NAMALWA (cell line): ENCODE data around the gene FOXA1.

Experiments used
- DNase-seq: peaks from one replicate; pipeline ENCODE4 v3.0.0-alpha.2; 2015; ENCODE audit warnings: low spot score

The FOXA1 gene

DNA sequence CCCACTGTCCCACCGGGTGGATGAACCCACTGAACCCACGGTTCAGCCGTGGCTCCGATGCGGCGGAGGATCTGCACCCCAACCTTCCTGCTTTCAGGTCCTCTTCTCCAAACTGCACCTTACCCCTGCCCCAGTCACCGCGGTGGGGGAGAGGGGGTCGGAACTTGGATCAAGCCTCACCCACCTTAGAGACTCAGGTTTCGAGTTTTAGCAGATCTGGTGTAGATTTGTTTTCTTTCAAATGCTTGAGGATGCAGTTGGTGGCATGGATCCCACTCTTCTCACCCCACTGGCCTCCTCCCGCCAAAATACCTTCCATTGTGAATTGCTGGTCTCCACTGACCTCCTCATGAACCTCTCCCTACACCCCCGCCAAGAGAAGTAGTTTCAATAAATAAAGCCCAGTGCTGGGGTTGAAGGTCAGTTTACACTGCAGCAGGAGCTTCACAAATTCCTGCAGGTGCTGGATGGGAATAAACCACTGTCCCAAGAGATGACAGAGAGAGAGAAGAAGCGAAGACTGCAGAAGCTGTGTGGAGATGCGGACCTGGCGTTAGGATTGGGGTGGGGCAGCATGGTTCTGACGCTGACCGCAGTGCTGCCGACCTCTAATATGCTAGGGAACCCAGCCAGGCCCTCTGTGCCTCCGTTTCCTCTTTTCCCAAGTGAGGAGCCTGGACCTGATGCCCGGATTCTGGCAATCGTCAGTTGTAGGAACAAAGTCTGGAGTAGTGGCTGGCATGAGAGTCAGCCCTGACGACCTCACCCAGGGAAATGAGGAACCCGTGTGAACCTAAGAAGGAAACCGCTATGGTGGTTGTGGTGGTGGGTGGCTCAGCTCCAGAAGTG lies 7.8 kb upstream of the FOXA1 start:
- no peak for DNase-seq

DNA sequence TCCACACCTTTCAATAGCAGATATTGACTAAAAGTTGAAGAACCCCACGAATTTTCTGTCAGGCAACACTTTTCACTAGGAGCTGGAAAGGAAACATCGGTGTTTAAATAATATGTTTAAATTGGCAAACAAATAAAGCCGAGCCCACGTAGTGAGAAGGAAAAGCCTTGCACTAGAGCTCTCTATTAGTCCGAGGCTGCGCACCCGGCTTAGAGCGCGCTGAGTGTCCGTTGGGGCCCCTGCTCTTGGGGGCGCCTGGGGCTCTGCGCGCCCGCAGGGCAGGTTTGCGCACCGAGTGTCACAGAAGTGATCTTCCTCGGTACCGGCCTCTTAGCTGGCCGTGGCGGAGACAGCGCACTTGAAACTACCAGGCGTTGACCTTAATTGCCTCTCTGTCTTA lies 6.8 kb upstream of the FOXA1 start:
- DNase-seq: no peak

DNA sequence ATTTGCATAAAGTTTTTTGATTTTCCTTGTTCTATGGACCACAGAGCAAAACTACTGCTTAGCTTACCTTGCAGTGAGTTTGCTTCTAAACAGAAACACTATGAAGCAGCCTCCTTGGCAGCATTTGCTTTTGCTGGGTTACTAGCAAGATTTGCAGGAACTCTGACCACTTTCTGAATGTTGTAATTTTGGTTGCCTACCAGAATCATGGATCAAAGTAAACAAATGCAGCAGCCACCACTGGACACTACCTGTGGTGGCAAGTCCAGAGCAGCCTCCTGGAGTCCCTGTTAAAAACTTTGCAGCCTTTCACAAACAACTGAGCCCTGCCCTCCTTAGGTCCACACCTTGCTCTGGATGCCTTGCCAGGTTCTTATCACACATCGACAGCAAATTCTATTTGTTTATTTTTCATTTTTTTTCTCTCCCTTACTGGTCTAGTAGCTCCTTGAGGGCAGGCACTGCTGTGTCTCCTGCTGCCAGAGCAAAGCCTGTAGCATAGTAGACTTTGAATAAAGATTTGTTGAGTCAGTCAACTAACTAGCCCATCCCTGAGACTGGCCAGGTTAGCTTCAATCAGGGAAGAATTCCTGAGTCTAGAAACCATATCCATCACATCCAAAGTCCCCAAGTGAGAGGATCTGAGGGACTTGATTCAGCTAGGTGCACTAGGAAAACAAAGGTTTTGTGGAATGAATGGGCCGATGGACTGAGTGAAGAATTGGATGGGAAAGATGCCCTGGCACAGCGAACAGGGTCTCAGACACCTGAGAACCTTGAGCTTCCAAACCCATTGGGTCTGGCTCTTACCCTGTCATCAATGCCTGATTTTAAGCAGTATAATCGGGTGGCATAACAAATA lies 6.1 kb upstream of the FOXA1 start:
- DNase-seq: no peak

DNA sequence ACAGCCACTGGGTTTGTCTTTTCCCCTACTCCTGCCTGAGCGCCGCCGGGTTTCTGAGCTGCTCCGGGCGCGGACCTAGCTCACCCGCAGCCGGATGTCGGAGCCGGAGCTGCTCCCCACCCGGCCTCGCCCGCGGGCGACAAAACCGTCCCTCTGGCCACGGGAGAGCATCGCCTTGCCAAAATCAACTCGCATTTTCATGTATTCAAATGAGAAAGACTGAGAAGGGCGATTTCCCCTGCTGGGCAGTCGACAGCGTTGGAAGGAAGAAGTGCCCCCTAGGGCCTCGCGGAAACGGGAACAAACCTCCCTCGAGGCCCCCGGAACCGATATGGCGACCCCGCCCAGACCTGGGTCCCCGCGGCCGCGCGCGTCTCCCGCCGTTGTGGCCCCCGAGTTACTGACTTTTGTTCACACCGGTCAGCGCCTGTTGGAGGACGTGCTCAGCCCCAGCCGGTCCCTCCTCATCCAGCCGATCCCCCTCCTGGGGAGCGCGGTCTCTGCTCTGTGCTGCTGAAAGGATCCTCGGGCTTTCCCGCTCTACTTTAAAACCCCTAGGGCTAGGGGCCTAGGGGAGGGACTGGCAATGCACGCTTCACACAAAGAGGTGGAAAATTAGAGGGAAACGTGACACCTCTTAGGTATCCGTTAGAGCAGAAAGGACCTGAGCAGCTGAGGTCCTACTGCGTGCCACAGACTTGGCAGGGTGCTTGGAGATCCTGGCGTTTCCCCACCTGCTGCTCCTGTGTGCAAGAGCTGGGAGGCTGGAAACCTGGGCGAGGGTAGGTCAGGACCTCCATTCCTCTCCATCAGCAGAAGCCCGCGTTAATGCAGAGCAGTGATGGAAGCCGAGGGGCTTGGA lies 4.7 kb upstream of the FOXA1 start:
- no peak for DNase-seq

DNA sequence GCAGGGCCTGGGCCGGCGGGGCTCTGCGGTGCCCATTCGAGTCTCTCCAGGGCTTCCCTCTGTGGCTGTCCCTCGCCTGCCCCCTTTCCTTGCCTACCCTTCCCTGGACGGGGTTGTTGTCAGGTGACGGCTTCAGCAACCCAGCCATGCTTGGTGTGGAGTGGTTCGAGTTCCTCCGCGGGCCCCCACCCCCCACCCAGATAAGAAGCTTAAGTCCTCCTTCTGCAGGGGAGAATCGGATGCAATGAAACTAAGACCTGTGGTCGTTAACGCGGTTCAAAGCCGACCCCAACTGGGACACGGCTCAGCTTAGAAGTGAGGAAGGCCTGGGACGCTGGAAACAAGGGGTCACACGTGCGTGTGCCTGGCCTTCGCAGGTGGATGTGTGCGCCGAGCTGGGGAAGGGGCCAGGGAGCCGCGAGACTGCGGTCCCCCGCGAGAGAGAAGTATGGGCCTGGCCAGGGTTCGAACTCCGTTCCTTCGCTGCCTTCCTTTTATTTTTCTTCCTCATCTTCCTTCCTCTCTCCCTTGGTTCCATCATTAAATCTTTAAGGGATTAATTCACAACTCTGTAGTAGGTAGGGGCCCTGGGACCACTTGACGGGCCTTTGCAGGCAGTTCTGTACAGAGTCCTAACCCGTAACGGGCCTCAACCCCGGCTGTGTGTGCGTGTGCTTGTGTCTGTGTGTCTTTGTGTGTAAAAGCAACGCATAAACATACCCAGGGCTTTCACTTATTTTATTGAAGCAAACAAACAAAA lies 3.9 kb upstream of the FOXA1 start:
- DNase-seq: no peak

DNA sequence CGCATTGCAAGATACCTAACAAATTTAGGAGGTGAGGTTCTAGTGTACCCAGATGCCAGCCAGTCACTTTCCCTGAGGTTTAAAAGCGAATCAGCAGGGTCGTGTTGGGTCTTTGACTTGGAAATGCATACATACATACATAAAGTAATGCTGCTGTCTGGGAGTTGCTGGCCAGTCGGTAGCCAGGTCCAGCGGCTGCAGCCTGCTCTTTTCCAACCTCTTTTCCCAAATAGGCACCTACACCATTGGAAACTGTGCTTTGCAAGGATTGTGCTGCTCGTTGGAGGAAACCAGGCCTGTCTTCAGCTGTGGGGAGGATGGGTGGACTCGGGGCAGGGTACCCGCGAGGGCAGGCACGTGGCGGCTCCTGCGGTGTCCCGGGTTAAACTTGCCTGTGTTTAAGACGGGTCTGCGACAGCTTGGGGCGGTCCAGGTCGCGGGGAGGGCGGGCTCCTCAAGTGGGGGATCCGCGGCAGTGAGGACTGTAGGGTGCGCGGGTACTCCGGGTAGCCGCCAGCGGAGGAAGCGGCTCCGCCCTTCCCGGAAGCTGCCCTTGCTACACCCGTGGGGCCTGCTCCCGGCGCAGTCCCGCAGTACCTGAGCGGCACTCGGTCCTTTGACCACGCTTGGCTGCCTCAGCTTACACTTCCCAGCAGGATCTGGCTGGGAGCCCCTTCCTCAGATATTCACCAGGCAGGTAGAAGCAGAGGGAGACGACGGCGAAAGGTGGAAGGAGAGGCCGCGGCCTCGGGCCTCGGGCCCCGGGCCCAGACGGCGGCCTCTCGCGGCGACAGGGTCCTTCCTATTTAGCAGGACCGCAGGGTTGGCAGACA lies 3.1 kb upstream of the FOXA1 start:
- DNase-seq: no peak

DNA sequence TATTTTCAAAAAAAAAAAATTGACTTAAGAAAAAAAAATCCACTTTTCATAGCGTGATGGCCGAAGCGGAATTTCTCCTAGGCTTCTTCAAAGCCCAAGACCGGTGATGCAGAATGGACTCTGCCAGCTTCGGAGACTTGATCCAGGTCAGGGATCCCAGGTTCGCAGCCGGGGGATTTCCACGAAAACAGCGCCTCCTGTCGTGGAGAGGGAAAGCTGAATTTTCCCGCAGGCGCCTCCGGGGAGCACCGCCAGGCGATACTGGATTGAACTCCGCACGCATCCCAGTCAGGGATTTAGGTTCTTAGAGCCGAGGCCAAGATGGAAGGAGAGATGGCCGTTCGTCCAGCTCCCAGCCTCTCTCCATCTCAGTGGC lies 2.5 kb upstream of the FOXA1 start:
- no peak for DNase-seq

DNA sequence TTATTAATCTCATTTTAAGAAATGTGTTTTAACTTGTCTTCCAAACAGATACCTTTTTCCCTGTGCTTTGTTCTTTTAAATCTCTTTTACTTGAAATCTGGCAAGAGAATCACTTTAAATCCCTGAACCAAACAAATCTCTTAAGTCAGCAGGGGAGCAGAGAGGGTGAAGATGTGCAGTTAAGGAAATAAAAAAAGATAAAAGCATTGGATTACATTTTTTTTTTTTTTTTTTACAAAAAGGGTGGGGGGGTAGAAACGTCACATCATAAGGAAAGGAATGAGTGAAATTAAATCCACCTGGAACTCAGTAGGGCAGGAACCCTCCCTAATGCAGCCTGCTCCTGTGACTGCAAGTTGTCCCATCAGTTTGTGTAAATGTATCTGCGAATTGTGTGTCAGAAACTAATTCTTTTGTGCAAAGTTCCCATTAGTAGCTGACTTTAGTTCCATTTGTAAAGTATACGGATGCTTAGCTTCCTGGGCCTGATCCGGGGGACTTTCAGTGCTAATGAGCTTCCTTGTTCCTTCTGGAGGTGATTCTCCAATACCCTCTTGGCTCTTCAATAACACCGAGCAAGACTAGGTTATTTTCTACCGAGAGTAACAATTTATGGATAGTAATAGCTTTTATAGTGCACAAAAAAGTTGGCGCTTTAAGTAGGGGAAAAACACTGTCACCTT lies 1.9 kb upstream of the FOXA1 start:
- no peak for DNase-seq

DNA sequence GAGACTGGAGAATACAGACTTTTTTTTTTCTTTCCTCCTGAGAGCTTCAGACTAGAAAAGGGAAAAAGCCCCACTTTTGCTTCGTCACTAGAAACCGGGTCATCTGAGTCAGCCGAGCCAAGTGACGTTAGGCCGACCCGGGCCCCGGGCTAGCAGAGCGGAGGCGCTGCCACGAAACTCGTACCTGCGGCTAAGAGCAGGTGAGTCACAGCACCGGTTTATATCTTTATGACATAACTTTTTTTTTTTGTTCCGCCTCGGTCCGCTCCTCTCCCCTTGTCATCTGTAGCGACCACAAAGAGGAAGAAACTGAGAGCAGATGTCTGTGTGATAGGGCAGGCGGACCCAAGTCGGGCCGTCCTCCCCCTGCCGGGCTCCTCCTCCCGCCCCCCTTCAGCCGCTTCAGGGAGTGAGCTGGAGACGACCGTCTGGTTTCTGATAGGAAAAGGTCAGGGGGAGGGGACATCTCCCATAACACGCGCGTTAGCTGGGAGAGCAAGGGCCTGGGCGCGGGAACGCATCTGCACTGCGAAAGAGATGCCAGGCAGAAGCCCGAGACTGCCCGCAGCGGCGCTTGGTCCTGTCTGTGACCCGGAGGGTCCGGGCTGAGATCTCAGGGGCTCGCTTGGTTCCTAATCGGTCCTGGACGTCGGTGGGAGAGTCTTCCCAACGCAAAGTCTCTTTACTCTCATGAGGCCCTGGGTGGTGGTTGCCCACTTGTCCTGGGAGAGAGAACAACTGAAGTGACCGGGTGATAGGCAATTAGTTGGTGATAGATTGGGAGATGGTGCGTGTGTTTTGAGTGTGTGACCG lies 966 bp upstream of the FOXA1 start:
- no peak for DNase-seq

DNA sequence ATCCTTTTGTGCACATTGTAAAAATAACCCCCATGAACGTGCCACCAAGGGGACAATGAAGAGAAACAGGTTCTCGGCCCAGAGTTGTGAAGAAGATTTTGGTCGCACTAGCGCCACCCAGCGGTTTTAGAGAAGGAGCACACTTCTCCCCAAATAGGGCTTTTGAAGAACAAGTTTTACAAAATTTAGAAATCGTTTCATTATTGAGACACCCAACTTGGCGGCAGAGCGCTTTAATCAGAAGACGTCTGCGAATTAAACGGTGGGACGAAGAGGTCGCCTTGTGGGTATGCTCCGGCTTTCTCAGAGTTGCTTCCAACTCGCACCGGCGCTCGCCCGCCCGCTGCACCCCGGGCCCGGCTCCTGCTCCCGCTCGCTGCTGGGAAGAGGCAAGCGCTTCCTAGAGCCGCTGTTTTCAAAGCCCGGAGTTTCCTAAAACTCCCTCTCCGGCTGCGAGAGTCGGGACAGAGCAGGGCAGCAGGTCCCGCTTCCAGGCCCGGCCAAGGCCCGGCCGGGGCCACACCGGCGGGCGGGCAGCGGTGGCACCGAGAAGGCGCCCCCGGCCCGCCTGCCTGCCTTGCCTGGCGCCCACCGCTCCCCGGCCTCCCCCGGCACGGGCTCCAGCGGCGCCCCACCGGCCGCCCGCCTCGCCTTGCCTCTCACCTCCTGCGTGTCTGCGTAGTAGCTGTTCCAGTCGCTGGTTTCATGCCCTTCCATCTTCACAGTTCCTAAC lies 645 bp downstream of the FOXA1 start:
- DNase-seq: peak; percentile 61

DNA sequence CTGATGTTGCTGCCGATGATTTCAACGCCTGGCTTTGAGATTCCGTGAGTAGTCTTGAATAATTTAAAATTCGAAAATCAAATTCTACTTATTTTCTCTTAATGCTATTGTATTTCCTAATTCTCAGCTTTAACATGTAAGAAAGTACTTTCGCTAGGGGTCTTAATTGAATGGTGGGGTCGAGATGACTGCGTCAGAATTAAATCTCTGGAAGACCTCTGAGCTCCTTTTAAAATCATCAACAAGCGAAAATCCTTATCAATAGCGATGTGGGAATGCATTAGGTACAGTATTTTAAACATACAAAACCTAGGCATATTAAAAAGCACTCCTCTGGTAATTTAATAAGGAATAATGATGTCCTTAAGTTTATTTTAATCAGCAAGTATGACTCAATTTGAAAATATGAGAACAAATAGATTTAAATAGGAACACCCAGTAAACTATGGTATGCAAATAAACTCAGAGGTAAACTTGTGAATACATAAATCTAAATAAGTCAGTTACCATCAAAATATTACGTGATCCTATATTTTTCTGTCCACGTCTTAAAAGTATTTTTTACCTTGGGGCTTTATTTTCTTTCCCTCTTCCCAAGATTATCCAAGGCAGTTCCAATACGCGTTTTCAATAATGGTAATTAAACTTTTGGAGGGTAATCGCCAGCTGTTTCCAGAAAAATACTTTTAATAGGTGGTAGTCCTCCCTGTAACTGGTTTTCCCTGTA lies 1.4 kb downstream of the FOXA1 start:
- no peak for DNase-seq

DNA sequence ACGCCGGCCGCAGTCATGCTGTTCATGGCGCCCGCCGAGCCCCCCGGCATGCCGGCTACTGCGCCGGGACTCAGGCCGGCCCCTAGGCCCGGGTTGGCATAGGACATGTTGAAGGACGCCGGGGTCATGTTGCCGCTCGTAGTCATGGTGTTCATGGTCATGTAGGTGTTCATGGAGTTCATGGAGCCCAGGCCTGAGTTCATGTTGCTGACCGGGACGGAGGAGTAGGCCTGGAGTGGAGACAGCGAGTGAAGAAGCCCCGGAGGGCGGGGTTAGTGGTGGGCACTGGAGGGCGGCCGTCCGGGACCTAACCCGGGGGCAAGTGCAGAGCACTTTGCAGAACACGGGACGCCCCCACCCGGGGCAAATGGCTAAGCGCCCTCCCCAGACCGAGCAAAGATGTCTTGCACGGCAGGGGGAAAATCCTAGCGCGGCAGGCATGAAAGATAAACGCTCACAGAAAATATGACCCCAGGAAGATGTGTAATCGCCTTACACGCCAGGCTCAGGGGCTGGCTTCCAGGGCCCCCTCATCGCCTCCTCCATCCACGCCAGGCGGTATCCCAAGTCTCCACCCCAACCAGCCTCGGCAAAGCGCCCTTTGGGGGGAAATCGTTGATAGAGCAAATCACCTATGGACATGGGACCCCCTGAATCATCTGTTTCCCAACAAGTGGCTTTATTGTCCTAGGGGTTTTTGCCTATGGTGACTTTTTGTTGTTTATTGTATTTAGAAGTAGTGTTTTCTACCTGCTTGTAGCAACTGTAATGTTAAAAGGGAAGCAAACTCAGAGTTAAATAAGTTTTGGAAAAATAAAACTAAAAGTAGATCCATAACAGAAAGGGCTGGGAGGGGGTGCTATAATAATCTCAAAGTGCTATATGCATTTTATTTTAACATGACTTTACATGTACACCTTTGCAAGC lies 2.3 kb downstream of the FOXA1 start:
- DNase-seq: no peak

DNA sequence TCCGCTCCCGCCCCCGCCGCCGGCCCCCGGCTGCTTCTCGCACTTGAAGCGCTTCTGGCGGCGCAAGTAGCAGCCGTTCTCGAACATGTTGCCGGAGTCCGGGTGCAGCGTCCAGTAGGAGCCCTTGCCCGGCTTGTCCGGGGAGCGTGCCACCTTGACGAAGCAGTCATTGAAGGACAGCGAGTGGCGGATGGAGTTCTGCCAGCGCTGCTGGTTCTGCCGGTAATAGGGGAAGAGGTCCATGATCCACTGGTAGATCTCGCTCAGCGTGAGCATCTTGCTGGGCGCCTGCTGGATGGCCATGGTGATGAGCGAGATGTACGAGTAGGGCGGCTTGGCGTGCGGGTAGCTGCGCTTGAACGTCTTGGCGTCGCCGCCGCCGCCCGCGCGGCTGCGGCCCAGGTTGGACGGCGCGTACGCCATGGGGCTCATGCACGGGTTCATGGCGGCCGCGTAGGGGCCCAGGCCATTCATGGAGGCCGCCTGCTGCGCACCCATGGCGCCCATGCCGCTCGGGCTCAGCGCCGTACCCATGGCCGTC lies 3.0 kb downstream of the FOXA1 start:
- DNase-seq: no peak

DNA sequence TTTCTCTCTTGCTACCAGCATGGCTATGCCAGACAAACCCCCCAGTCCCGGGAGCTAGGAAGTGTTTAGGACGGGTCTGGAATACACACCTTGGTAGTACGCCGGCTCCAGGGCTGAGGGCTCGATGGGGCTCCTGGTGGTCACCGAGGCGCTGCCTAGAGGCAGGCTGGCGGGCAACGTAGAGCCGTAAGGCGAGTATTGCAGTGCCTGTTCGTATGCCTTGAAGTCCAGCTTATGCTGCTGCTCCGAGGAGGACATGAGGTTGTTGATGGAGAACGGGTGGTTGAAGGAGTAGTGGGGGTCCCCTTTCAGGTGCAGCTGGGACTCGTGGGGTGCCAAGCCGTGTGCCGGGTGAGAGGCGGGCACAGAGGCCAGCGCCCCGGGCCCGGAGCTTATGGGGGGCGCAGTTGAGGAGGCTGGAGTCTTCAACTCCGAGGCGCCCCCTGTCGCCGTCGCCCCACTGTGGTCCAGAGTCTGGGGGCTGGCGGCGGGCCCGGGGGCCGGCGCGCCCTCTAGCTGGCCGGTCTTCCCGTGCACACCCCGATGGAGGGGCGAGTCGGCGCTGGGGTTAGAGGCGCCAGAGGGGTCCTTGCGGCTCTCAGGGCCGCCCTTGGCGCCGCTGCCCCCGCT lies 3.6 kb downstream of the FOXA1 start:
- no peak for DNase-seq

DNA sequence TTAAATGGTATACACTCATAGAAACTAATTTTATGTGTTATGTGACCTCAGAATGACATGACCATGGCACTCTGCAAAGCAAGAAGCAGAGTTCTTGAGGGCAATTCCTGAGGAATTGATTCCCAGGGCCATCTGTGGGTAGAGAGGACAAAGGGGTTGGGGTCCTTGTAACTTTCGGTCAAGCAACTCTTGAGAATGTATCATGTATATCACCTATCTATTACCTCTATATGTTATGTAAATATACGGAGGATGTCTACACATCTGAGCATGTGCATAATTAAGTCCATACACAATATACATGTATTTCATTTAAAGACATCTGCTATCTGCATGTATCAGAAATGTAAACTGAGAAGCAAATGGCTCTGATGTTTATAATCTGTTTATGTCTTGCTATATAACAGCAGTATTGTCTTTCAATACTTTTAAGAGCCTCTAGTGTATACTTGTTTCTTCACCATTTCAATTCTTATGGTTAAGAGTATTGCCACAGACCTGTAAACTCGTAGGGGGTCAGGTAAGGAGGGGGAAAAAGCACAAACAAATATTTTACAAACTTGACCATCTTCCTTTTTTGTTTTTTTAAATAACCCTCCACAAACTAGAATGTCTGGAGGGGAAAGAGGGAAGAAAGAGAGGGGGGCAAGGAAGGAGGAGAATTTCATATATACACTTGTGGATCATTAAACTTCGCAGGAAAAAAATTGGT lies 4.5 kb downstream of the FOXA1 start:
- no peak for DNase-seq
